Measurements from ENCODE around the gene FTCDNL1. TPM values are rescaled to one million over a fixed set of nuclear protein-coding genes. Genes with fewer than 3 reads are reported as not detected.

The FTCDNL1 gene
- total and polyA plus RNA-seq, 2 experiments from 2014 or later, result 1.4 to 6.1 TPM

- no peaks in the 10 kb centered on the region for H3K36me3 ChIP-seq (replicated peaks; ENCODE audit: insufficient read depth, low read depth)
- H3K4me1 ChIP-seq (ENCODE audit: insufficient read depth), result no peaks in the 10 kb centered on the region
- H3K9me2 ChIP-seq (replicated peaks; ENCODE audit: insufficient read depth), result no peaks in the 10 kb centered on the region
- no peak overlapping the region for H3K4me2 ChIP-seq
- TF ChIP-seq EZH2 (IDR thresholded peaks at IDR 0.05; ENCODE audit: borderline replicate concordance), result no peak
- TF ChIP-seq CTCF (IDR thresholded peaks at IDR 0.05; ENCODE audit: poor library complexity), result no peak
- no peak for TF ChIP-seq EZH2phosphoT487 (IDR thresholded peaks at IDR 0.05; ENCODE audit: low read depth, severe bottlenecking, unreplicated experiment)
- no peaks in the 10 kb centered on the region for H3K79me2 ChIP-seq
- H3K27ac ChIP-seq, result no peak overlapping the region
- DNase-seq (ENCODE audit: low spot score), result no peak
- WGBS (ENCODE audit: low lambda C conversion rate, missing lambda C conversion rate), result 91% methylated on average over 6 of the region's 6 CpGs
- H3K27me3 ChIP-seq, result no peaks in the 10 kb centered on the region
- no peaks in the 10 kb centered on the region for H4K20me1 ChIP-seq (ENCODE audit: insufficient read depth, poor library complexity, severe bottlenecking)
- no peak overlapping the region for H2AFZ ChIP-seq
- no peak overlapping the region for H3K4me3 ChIP-seq
- no peaks in the 10 kb centered on the region for H3K9me3 ChIP-seq (ENCODE audit: low read depth)
Observed at GRCh38 chr2:199883474-199884212, 32.7 kb upstream of the FTCDNL1 start.

GRCh38 chr2:199882667-199883066 is 31.7 kb upstream of the FTCDNL1 start:
- Histone ChIP-seq H3K36me3 (replicated peaks; ENCODE audit: insufficient read depth, low read depth) (no peaks in the 10 kb centered on the region), H3K4me1 (ENCODE audit: insufficient read depth) (no peaks in the 10 kb centered on the region), H3K27me3 (no peaks in the 10 kb centered on the region), H3K4me3 (no peak overlapping the region), H3K9me3 (ENCODE audit: low read depth) (no peaks in the 10 kb centered on the region), H2AFZ (no peak overlapping the region), H3K27ac (no peak overlapping the region), H4K20me1 (ENCODE audit: insufficient read depth, poor library complexity, severe bottlenecking) (no peaks in the 10 kb centered on the region), H3K9me2 (replicated peaks; ENCODE audit: insufficient read depth) (no peaks in the 10 kb centered on the region), H3K79me2 (no peaks in the 10 kb centered on the region), H3K4me2 (no peak overlapping the region)
- no peak for DNase-seq (ENCODE audit: low spot score)
- TF ChIP-seq CTCF (IDR thresholded peaks at IDR 0.05; ENCODE audit: poor library complexity) (no peak), EZH2phosphoT487 (IDR thresholded peaks at IDR 0.05; ENCODE audit: low read depth, severe bottlenecking, unreplicated experiment) (no peak), EZH2 (IDR thresholded peaks at IDR 0.05; ENCODE audit: borderline replicate concordance) (no peak)

GRCh38 chr2:199875400-199875799 is 24.4 kb upstream of the FTCDNL1 start:
- DNase-seq (ENCODE audit: low spot score), result no peak
- TF ChIP-seq EZH2 (IDR thresholded peaks at IDR 0.05; ENCODE audit: borderline replicate concordance) (no peak), EZH2phosphoT487 (IDR thresholded peaks at IDR 0.05; ENCODE audit: low read depth, severe bottlenecking, unreplicated experiment) (no peak), CTCF (IDR thresholded peaks at IDR 0.05; ENCODE audit: poor library complexity) (no peak)
- Histone ChIP-seq H3K27me3 (no peaks in the 10 kb centered on the region), H3K4me3 (no peak overlapping the region), H3K36me3 (replicated peaks; ENCODE audit: insufficient read depth, low read depth) (no peaks in the 10 kb centered on the region), H3K4me1 (ENCODE audit: insufficient read depth) (no peaks in the 10 kb centered on the region), H3K4me2 (no peak overlapping the region), H3K79me2 (no peaks in the 10 kb centered on the region), H3K9me2 (replicated peaks; ENCODE audit: insufficient read depth) (no peaks in the 10 kb centered on the region), H3K9me3 (ENCODE audit: low read depth) (peaks cover 3% of the 10 kb centered on the region), H4K20me1 (ENCODE audit: insufficient read depth, poor library complexity, severe bottlenecking) (no peaks in the 10 kb centered on the region), H2AFZ (no peak overlapping the region), H3K27ac (no peak overlapping the region)
- WGBS (ENCODE audit: low lambda C conversion rate, missing lambda C conversion rate), result 65% methylated on average over 1 of the region's 1 CpG

Measured in hepatocyte (in vitro differentiated cells).